ENCODE data around the gene PIK3R1.

The PIK3R1 gene

GRCh38 chr5:68306361-68307014 is 90.9 kb downstream of the PIK3R1 start:
- no peaks in the 10 kb centered on the region for H3K36me3 ChIP-seq (replicated peaks; ENCODE audit: low read depth, low read length)
- no peak for TF ChIP-seq EZH2phosphoT487 (IDR thresholded peaks at IDR 0.05; ENCODE audit: low read depth)
- H3K27me3 ChIP-seq (ENCODE audit: low read depth, low read length), result no peaks in the 10 kb centered on the region
- no peaks in the 10 kb centered on the region for H3K4me1 ChIP-seq (ENCODE audit: low read length)
- H4K20me1 ChIP-seq (ENCODE audit: insufficient read depth, low read length), result no peaks in the 10 kb centered on the region
- H3K27ac ChIP-seq (ENCODE audit: low read length), result no peak overlapping the region
- H3K4me3 ChIP-seq (ENCODE audit: low read length), result no peak overlapping the region
- no peak overlapping the region for H3K9ac ChIP-seq (ENCODE audit: low read length)
- H3K9me3 ChIP-seq (ENCODE audit: insufficient read depth, low read length), result no peaks in the 10 kb centered on the region
- H3K79me2 ChIP-seq (ENCODE audit: low read length), result no peaks in the 10 kb centered on the region
- H2AFZ ChIP-seq (ENCODE audit: low read depth, low read length), result no peak overlapping the region
- no peak overlapping the region for H3K4me2 ChIP-seq (ENCODE audit: low read length)

GRCh38 chr5:68313336-68313735 is 97.8 kb downstream of the PIK3R1 start:
- H3K4me1 ChIP-seq (ENCODE audit: low read length), result peaks cover 14% of the 10 kb centered on the region
- H3K4me3 ChIP-seq (ENCODE audit: low read length), result no peak overlapping the region
- no peaks in the 10 kb centered on the region for H3K27me3 ChIP-seq (ENCODE audit: low read depth, low read length)
- H3K27ac ChIP-seq (ENCODE audit: low read length), result no peak overlapping the region
- no peaks in the 10 kb centered on the region for H3K9me3 ChIP-seq (ENCODE audit: insufficient read depth, low read length)
- no peaks in the 10 kb centered on the region for H3K79me2 ChIP-seq (ENCODE audit: low read length)
- no peaks in the 10 kb centered on the region for H3K36me3 ChIP-seq (replicated peaks; ENCODE audit: low read depth, low read length)
- no peak overlapping the region for H2AFZ ChIP-seq (ENCODE audit: low read depth, low read length)
- no peak overlapping the region for H3K9ac ChIP-seq (ENCODE audit: low read length)
- H4K20me1 ChIP-seq (ENCODE audit: insufficient read depth, low read length), result no peaks in the 10 kb centered on the region
- no peak for TF ChIP-seq EZH2phosphoT487 (IDR thresholded peaks at IDR 0.05; ENCODE audit: low read depth)
- no peak for TF ChIP-seq CTCF (IDR thresholded peaks at IDR 0.05; ENCODE audit: low read depth, low read length)
- no peak overlapping the region for H3K4me2 ChIP-seq (ENCODE audit: low read length)

- Histone ChIP-seq H3K27ac (ENCODE audit: low read length) (no peak overlapping the region), H3K36me3 (replicated peaks; ENCODE audit: low read depth, low read length) (no peaks in the 10 kb centered on the region), H3K4me1 (ENCODE audit: low read length) (peaks cover 14% of the 10 kb centered on the region), H3K9me3 (ENCODE audit: insufficient read depth, low read length) (no peaks in the 10 kb centered on the region), H3K27me3 (ENCODE audit: low read depth, low read length) (no peaks in the 10 kb centered on the region), H3K9ac (ENCODE audit: low read length) (no peak overlapping the region), H3K79me2 (ENCODE audit: low read length) (no peaks in the 10 kb centered on the region), H4K20me1 (ENCODE audit: insufficient read depth, low read length) (no peaks in the 10 kb centered on the region), H2AFZ (ENCODE audit: low read depth, low read length) (no peak overlapping the region), H3K4me3 (ENCODE audit: low read length) (no peak overlapping the region), H3K4me2 (ENCODE audit: low read length) (no peak overlapping the region)
- no peak for TF ChIP-seq CTCF (IDR thresholded peaks at IDR 0.05; ENCODE audit: low read depth, low read length)
These were observed 98.9 kb downstream of the PIK3R1 start for GRCh38 chr5:68314465-68314864.

- peak overlapping the region; percentile 32; the same call in 1 of the 2 replicates for H3K4me3 ChIP-seq (ENCODE audit: low read length)
- H3K36me3 ChIP-seq (replicated peaks; ENCODE audit: low read depth, low read length), result no peaks in the 10 kb centered on the region
- H3K79me2 ChIP-seq (ENCODE audit: low read length), result no peaks in the 10 kb centered on the region
- H4K20me1 ChIP-seq (ENCODE audit: insufficient read depth, low read length), result no peaks in the 10 kb centered on the region
- H3K27ac ChIP-seq (ENCODE audit: low read length), result no peak overlapping the region
- no peaks in the 10 kb centered on the region for H3K27me3 ChIP-seq (ENCODE audit: low read depth, low read length)
- peaks cover 14% of the 10 kb centered on the region for H3K4me1 ChIP-seq (ENCODE audit: low read length)
- H3K9ac ChIP-seq (ENCODE audit: low read length), result 0 out of 2 replicates have a peak overlapping the region, but pooled peaks have one; percentile 0
- no peaks in the 10 kb centered on the region for H3K9me3 ChIP-seq (ENCODE audit: insufficient read depth, low read length)
- peak overlapping the region; percentile 69 for H3K4me2 ChIP-seq (ENCODE audit: low read length)
- TF ChIP-seq CTCF (IDR thresholded peaks at IDR 0.05; ENCODE audit: low read depth, low read length), result no peak
- TF ChIP-seq EZH2phosphoT487 (IDR thresholded peaks at IDR 0.05; ENCODE audit: low read depth), result no peak
- H2AFZ ChIP-seq (ENCODE audit: low read depth, low read length), result no peak overlapping the region
These were observed 100.2 kb downstream of the PIK3R1 start for GRCh38 chr5:68315679-68316271.
